Measurements from ENCODE around the gene HEMK1.

The HEMK1 gene

GRCh38 chr3:50568947-50569749 lies at the start of gene HEMK1:
TSS of gene HEMK1 (plus strand) at chr3:50569522. CDS start at chr3:50571105, 1,583 bp downstream.
- DNase-seq (ENCODE audit: low spot score) = peak; percentile 90

- DNase-seq (ENCODE audit: low spot score) = no peak
Measured at GRCh38 chr3:50520849-50521248, 48.5 kb upstream of the HEMK1 start.

GRCh38 chr3:50521572-50521971 lies 47.8 kb upstream of the HEMK1 start:
- DNase-seq (ENCODE audit: low spot score) = no peak

GRCh38 chr3:50523279-50523811 lies 46.0 kb upstream of the HEMK1 start:
- no peak for DNase-seq (ENCODE audit: low spot score)

- no peak for DNase-seq (ENCODE audit: low spot score)
Measured at GRCh38 chr3:50524746-50525145, 44.6 kb upstream of the HEMK1 start.

- no peak for DNase-seq (ENCODE audit: low spot score)
Measured at GRCh38 chr3:50525191-50525910, 44.0 kb upstream of the HEMK1 start.

- no peak for DNase-seq (ENCODE audit: low spot score)
Measured at GRCh38 chr3:50525987-50526386, 43.3 kb upstream of the HEMK1 start.

GRCh38 chr3:50530001-50530970 lies 39.0 kb upstream of the HEMK1 start:
- no peak for DNase-seq (ENCODE audit: low spot score)

- DNase-seq (ENCODE audit: low spot score) = no peak
Measured at GRCh38 chr3:50531201-50531600, 38.1 kb upstream of the HEMK1 start.

GRCh38 chr3:50532062-50532705 lies 37.1 kb upstream of the HEMK1 start:
- no peak for DNase-seq (ENCODE audit: low spot score)

GRCh38 chr3:50533316-50533715 lies 36.0 kb upstream of the HEMK1 start:
- no peak for DNase-seq (ENCODE audit: low spot score)

GRCh38 chr3:50533807-50534461 lies 35.4 kb upstream of the HEMK1 start:
- no peak for DNase-seq (ENCODE audit: low spot score)

GRCh38 chr3:50534681-50535330 lies 34.5 kb upstream of the HEMK1 start:
- DNase-seq (ENCODE audit: low spot score) = no peak

- no peak for DNase-seq (ENCODE audit: low spot score)
Measured at GRCh38 chr3:50536471-50537180, 32.7 kb upstream of the HEMK1 start.

- no peak for DNase-seq (ENCODE audit: low spot score)
Measured at GRCh38 chr3:50537421-50538129, 31.7 kb upstream of the HEMK1 start.

- no peak for DNase-seq (ENCODE audit: low spot score)
Measured at GRCh38 chr3:50539356-50540286, 29.7 kb upstream of the HEMK1 start.

GRCh38 chr3:50542177-50543034 lies 26.9 kb upstream of the HEMK1 start:
- DNase-seq (ENCODE audit: low spot score) = peak; percentile 87

Measured in cerebellar cortex (tissue), 1 donor.